Panc1 (cell line): ENCODE data around the gene COQ2.

Experiments
- CTCF ChIP-seq: fragments of 450-650 bp; IDR thresholded peaks from 2 replicates; pipeline ENCODE4 v1.5.1; 2017; ENCODE audit warnings: mild to moderate bottlenecking
- POLR2AphosphoS5 ChIP-seq: IDR thresholded peaks from 2 replicates; pipeline ENCODE4 v1.6.1; 2012; ENCODE audit warnings: mild to moderate bottlenecking, low read depth, low read length, moderate library complexity
- REST ChIP-seq, 2 experiments: IDR thresholded peaks; 2 replicates each; pipeline ENCODE4 v1.6.1; 2011 to 2012; ENCODE audit warnings: low read depth in 2 of 2, control low read depth in 1 of 2, low read length in 1 of 2, mild to moderate bottlenecking in 1 of 2, moderate library complexity in 1 of 2; ENCODE audit not compliant: insufficient read depth in 1 of 2
- SIN3A ChIP-seq: IDR thresholded peaks from 2 replicates; pipeline ENCODE4 v1.6.1; 2012; ENCODE audit warnings: low read depth, mild to moderate bottlenecking, low read length, moderate library complexity, borderline replicate concordance; ENCODE audit not compliant: insufficient read depth
- TCF7L2 ChIP-seq: IDR thresholded peaks from 2 replicates; pipeline ENCODE4 v1.6.1; 2011; ENCODE audit warnings: mild to moderate bottlenecking, low read depth, low read length, inconsistent platforms

GRCh38 chr4:83240379-83240875 lies 44.2 kb downstream of the COQ2 start:
- no peak for TF ChIP-seq REST (IDR thresholded peaks at IDR 0.05; ENCODE audit: insufficient read depth in 1 of 2, low read depth in 2 of 2, low read length in 1 of 2)
- no peak for TF ChIP-seq CTCF
- TF ChIP-seq POLR2AphosphoS5: no peak
- TF ChIP-seq SIN3A: no peak
- no peak for TF ChIP-seq TCF7L2
